Coronary artery (tissue), 2 donors: ENCODE data around the gene DNAH5.

ENCODE experiments used
- DNase-seq: peaks from one replicate; pipeline ENCODE4 v3.0.0-alpha.2; 2017; ENCODE audit warnings: low spot score
- H3K27ac ChIP-seq, 2 donors: fragments of 200-600 bp; sonication (generic); one replicate each; pipeline ENCODE4 v1.5.1; 2016 to 2019
- H3K4me3 ChIP-seq: fragments of 200-600 bp; sonication (generic); 2 replicates; pipeline ENCODE4 v1.5.1; 2016; ENCODE audit warnings: mild to moderate bottlenecking, moderate library complexity
- CTCF ChIP-seq: fragments of 200-600 bp; sonication (generic); IDR thresholded peaks from one replicate; pipeline ENCODE4 v1.5.1; 2019; ENCODE audit warnings: antibody characterized with exemption

DNAH5 gene

GRCh38 chr5:13771011-13771571 is 173.4 kb downstream of the DNAH5 start:
- H3K27ac ChIP-seq, result no peak overlapping the region
- DNase-seq, result no peak
- H3K4me3 ChIP-seq, result no peak overlapping the region
- no peak for TF ChIP-seq CTCF

- no peak for TF ChIP-seq CTCF
- DNase-seq, result no peak
- no peak overlapping the region for H3K27ac ChIP-seq
- H3K4me3 ChIP-seq, result no peak overlapping the region
These were observed 178.3 kb downstream of the DNAH5 start for GRCh38 chr5:13766236-13766635.

- TF ChIP-seq CTCF, result no peak
- no peak for DNase-seq
- Histone ChIP-seq H3K4me3 (no peak overlapping the region), H3K27ac (no peak overlapping the region)
These were observed 180.8 kb downstream of the DNAH5 start for GRCh38 chr5:13763719-13764118.

- no peak for TF ChIP-seq CTCF
- no peak overlapping the region for H3K4me3 ChIP-seq
- H3K27ac ChIP-seq, result no peak overlapping the region
- DNase-seq, result no peak
These were observed 194.7 kb downstream of the DNAH5 start for GRCh38 chr5:13749766-13750165.

- no peak for TF ChIP-seq CTCF
- Histone ChIP-seq H3K27ac (no peak overlapping the region), H3K4me3 (no peak overlapping the region)
- no peak for DNase-seq
These were observed 198.5 kb downstream of the DNAH5 start for GRCh38 chr5:13746026-13746425.

- Histone ChIP-seq H3K4me3 (no peak overlapping the region), H3K27ac (no peak overlapping the region)
- DNase-seq, result no peak
- no peak for TF ChIP-seq CTCF
These were observed 199.0 kb downstream of the DNAH5 start for GRCh38 chr5:13745508-13745907.

- H3K4me3 ChIP-seq, result no peak overlapping the region
- no peak for DNase-seq
- no peak overlapping the region for H3K27ac ChIP-seq
- no peak for TF ChIP-seq CTCF
These were observed 204.0 kb downstream of the DNAH5 start for GRCh38 chr5:13740471-13740870.
